HL-60 (cell line): ENCODE results near the gene SATB2.

Source experiments
- DNase-seq, 2 experiments: peaks; one replicate each; pipeline ENCODE4 v3.0.0-alpha.2; 2010 to 2020; ENCODE audit warnings: low read depth in 1 of 2, low spot score in 1 of 2
- H3K27ac ChIP-seq: fragments of 250-450 bp; sonication (Bioruptor Pico); replicated peaks from 2 replicates; pipeline ENCODE4 v1.5.1; 2020; ENCODE audit warnings: mild to moderate bottlenecking, moderate library complexity
- H3K27me3 ChIP-seq: fragments of 250-450 bp; sonication (Bioruptor Pico); 2 replicates; pipeline ENCODE4 v1.5.1; 2021; ENCODE audit warnings: mild to moderate bottlenecking, moderate library complexity; ENCODE audit not compliant: insufficient read depth, poor library complexity, severe bottlenecking
- H3K4me3 ChIP-seq: replicated peaks from 2 replicates; pipeline ENCODE4 v1.5.1; 2011; ENCODE audit warnings: mild to moderate bottlenecking, control low read depth, low read length; ENCODE audit not compliant: insufficient read depth
- CTCF ChIP-seq: IDR thresholded peaks from one replicate; pipeline ENCODE4 v1.5.1; 2011; ENCODE audit warnings: low read length, control low read depth, inconsistent platforms; ENCODE audit not compliant: insufficient read depth
- GABPA ChIP-seq: IDR thresholded peaks from 2 replicates; pipeline ENCODE4 v1.6.1; 2012; ENCODE audit warnings: low read depth
- POLR2AphosphoS5 ChIP-seq: IDR thresholded peaks from 2 replicates; pipeline ENCODE4 v1.6.1; 2012; ENCODE audit warnings: low read depth
- REST ChIP-seq: IDR thresholded peaks from 2 replicates; pipeline ENCODE4 v1.6.1; 2012; ENCODE audit warnings: low read depth; ENCODE audit not compliant: insufficient replicate concordance
- SPI1 ChIP-seq: IDR thresholded peaks from 2 replicates; pipeline ENCODE4 v1.6.1; 2012; ENCODE audit warnings: low read depth, mild to moderate bottlenecking, borderline replicate concordance

SATB2 gene

GRCh38 chr2:199468561-199469513, 11.1 kb upstream of the SATB2 start:
- DNase-seq = no peak
- peaks cover 46% of the 10 kb centered on the region for H3K27me3 ChIP-seq

GRCh38 chr2:199467066-199467822, 9.5 kb upstream of the SATB2 start:
- Histone ChIP-seq H3K27me3 (peaks cover 47% of the 10 kb centered on the region), H3K4me3 (no peak overlapping the region), H3K27ac (no peak overlapping the region)
- no peak for TF ChIP-seq POLR2AphosphoS5
- no peak for DNase-seq

More at GRCh38 chr2:199468561-199469513, 11.1 kb upstream of the SATB2 start:
- TF ChIP-seq POLR2AphosphoS5 (no peak), REST (no peak)
- Histone ChIP-seq H3K27ac (no peak overlapping the region), H3K4me3 (no peak overlapping the region)

GRCh38 chr2:199466692-199467065, 8.9 kb upstream of the SATB2 start:
- Histone ChIP-seq H3K4me3 (no peak overlapping the region), H3K27ac (no peak overlapping the region), H3K27me3 (peaks cover 47% of the 10 kb centered on the region)
- DNase-seq = no peak
- TF ChIP-seq GABPA = no peak
- no peak for TF ChIP-seq CTCF
- no peak for TF ChIP-seq REST
- no peak for TF ChIP-seq SPI1
- no peak for TF ChIP-seq POLR2AphosphoS5

GRCh38 chr2:199465988-199466691, 8.4 kb upstream of the SATB2 start:
- H3K4me3 ChIP-seq = no peak overlapping the region
- no peak for DNase-seq
- H3K27ac ChIP-seq = no peak overlapping the region
- no peak for TF ChIP-seq POLR2AphosphoS5
- no peak for TF ChIP-seq CTCF
- peaks cover 45% of the 10 kb centered on the region for H3K27me3 ChIP-seq
